Gastroesophageal sphincter (tissue), 4 donors: ENCODE data around the gene GZMH. TPM values are rescaled to one million over a fixed set of nuclear protein-coding genes. Genes with fewer than 3 reads are reported as not detected.

ENCODE experiments used
- ATAC-seq: fragments of 150-250 bp; one replicate; pipeline ENCODE4 v1.9.1; 2016; ENCODE audit warnings: mild to moderate bottlenecking, moderate library complexity
- H3K27ac ChIP-seq, 4 donors: fragments of 200-600 bp; sonication (generic) in 3 of 4; 1 replicate in 3 of 4; 2 replicates in 1 of 4; pipeline ENCODE4 v1.5.1; 2016 to 2019
- H3K27me3 ChIP-seq: fragments of 200-600 bp; sonication (generic); one replicate; pipeline ENCODE4 v1.5.1; 2019
- H3K36me3 ChIP-seq, 2 donors: fragments of 200-600 bp; sonication (generic); one replicate each; pipeline ENCODE4 v1.5.1; 2019; ENCODE audit warnings: control low read depth in 1 of 2
- H3K4me1 ChIP-seq, 3 donors: fragments of 200-600 bp; sonication (generic); 1 replicate in 2 of 3; 2 replicates in 1 of 3; pipeline ENCODE4 v1.5.1; 2016 to 2019; ENCODE audit warnings: control low read depth in 2 of 3
- H3K4me3 ChIP-seq, 2 donors: fragments of 200-600 bp; sonication (generic); one replicate each; pipeline ENCODE4 v1.5.1; 2019; ENCODE audit warnings: mild to moderate bottlenecking in 1 of 2, moderate library complexity in 1 of 2
- H3K9me3 ChIP-seq, 3 donors: fragments of 200-600 bp; sonication (generic); one replicate each; pipeline ENCODE4 v1.5.1; 2017 to 2019; ENCODE audit warnings: control low read depth in 2 of 3
- CTCF ChIP-seq, 4 experiments: fragments of 200-600 bp in 2 of 4; fragments of 450-650 bp in 2 of 4; sonication (generic) in 1 of 4; IDR thresholded peaks; one replicate each; pipeline ENCODE4 v1.5.1; 2017 to 2019; ENCODE audit warnings: antibody characterized with exemption in 4 of 4, mild to moderate bottlenecking in 2 of 4, moderate library complexity in 2 of 4
- EP300 ChIP-seq: sonication (generic); formaldehyde crosslinking; IDR thresholded peaks from one replicate; pipeline ENCODE4 v1.6.1; 2017; ENCODE audit warnings: antibody characterized with exemption, mild to moderate bottlenecking
- POLR2A ChIP-seq, 2 donors: fragments of 450-650 bp; IDR thresholded peaks; one replicate each; pipeline ENCODE4 v1.6.1; 2017; ENCODE audit warnings: antibody characterized with exemption in 2 of 2, mild to moderate bottlenecking in 2 of 2, moderate library complexity in 1 of 2
- POLR2AphosphoS5 ChIP-seq: sonication (generic); formaldehyde crosslinking; IDR thresholded peaks from one replicate; pipeline ENCODE4 v1.6.1; 2017; ENCODE audit warnings: antibody characterized with exemption
- WGBS, 2 donors: methylation state at CpG; one replicate each; pipeline ENCODE4 v1.1.5; 2018; ENCODE audit warnings: low coverage in 1 of 2; 5-methylcytosine and 5-hydroxymethylcytosine counted together
- total RNA-seq, 4 donors: library from RNA; depleted of rRNA; stranded (reverse); fragments of >200 nt; gene quantifications; one replicate each; pipeline ENCODE4 v1.1.0, GENCODE V29; 2016

The GZMH gene
- total RNA-seq, 4 donors from 2014 or later, result 0.81 TPM; not detected in 3

DNA sequence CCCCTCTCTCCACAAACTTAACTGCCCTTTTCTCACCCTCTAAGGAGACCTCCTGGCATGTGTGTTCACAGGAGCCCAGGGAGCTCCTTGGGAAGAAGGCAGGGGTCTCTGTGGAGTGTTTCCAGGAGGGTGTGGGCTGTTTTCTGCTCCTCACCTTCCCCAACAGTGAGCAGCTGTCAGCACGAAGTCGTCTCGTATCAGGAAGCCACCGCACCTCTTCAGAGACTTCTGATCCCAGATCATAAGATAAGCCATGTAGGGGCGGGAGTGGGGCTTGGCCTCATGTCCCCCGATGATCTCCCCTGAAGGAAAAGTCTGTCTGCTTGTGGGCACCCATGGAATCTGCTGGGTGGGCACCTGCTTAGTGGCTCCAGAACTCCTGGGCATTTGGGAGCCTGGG, 23.3 kb upstream of the GZMH start:
- Histone ChIP-seq H3K27me3 (no peaks in the 10 kb centered on the region), H3K4me3 (no peak overlapping the region), H3K4me1 (no peaks in the 10 kb centered on the region), H3K27ac (no peak overlapping the region), H3K9me3 (no peaks in the 10 kb centered on the region), H3K36me3 (no peaks in the 10 kb centered on the region)
- 72% methylated on average over 5 of the region's 6 CpGs; no CpG with 5 or more reads in 1 of the 2 donors for WGBS, 2 donors
- ATAC-seq, result no peak
- no peak for TF ChIP-seq POLR2A (IDR thresholded peaks at IDR 0.05)
- TF ChIP-seq POLR2AphosphoS5, result no peak
- no peak for TF ChIP-seq CTCF (IDR thresholded peaks at IDR 0.05)
- TF ChIP-seq EP300, result no peak

- no peak for ATAC-seq
- no peak overlapping the region for H3K27ac ChIP-seq
- no peaks in the 10 kb centered on the region for H3K4me1 ChIP-seq
- WGBS, 2 donors, result 40 to 62% methylated on average over 1 to 4 of the region's 4 CpGs
- no peaks in the 10 kb centered on the region for H3K36me3 ChIP-seq
- no peaks in the 10 kb centered on the region for H3K9me3 ChIP-seq
- TF ChIP-seq EP300, result no peak
- TF ChIP-seq POLR2A (IDR thresholded peaks at IDR 0.05), result no peak
- TF ChIP-seq CTCF (IDR thresholded peaks at IDR 0.05), result no peak
- no peak for TF ChIP-seq POLR2AphosphoS5
- H3K4me3 ChIP-seq, result no peak overlapping the region
- H3K27me3 ChIP-seq, result no peaks in the 10 kb centered on the region
Measured at GRCh38 chr14:24632336-24632735, 22.9 kb upstream of the GZMH start.

DNA sequence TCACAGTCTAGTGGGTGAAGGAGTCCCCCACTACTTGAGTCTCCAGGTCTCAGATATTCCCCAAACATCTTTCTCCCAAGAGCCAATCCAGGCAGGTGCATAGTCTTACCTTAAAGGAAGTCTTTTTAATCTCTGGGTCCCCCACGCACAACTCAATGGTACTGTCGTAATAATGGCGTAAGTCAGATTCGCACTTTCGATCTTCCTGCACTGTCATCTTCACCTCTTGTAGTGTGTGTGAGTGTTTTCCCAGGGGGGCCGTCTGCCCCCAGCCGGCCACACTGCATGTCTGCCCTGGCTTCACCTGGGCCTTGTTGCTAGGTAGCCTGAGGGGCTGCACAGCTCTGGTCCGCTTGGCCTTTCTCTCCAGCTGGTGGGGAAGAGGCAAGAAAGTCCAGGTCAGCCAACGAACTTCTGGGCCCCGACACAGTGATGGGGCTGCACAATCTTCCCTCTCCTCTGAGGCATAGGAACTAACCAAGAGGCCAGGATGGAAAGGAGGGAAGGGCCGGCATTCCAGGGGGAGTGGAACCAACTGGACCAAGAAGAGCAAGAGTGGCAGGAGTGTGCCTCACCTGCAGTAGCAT, 22.4 kb upstream of the GZMH start:
- ATAC-seq, result no peak
- Histone ChIP-seq H3K36me3 (no peaks in the 10 kb centered on the region), H3K27ac (no peak overlapping the region), H3K9me3 (no peaks in the 10 kb centered on the region), H3K4me1 (no peaks in the 10 kb centered on the region), H3K27me3 (no peaks in the 10 kb centered on the region), H3K4me3 (no peak overlapping the region)
- TF ChIP-seq EP300 (no peak), POLR2AphosphoS5 (no peak), POLR2A (IDR thresholded peaks at IDR 0.05) (no peak), CTCF (IDR thresholded peaks at IDR 0.05) (no peak)
- WGBS, 2 donors, result 96% methylated on average over 3 to 5 of the region's 11 CpGs

- H3K9me3 ChIP-seq, result no peaks in the 10 kb centered on the region
- no peak overlapping the region for H3K27ac ChIP-seq
- no peaks in the 10 kb centered on the region for H3K27me3 ChIP-seq
- TF ChIP-seq POLR2AphosphoS5 (no peak), CTCF (IDR thresholded peaks at IDR 0.05) (no peak), POLR2A (IDR thresholded peaks at IDR 0.05) (no peak), EP300 (no peak)
- no peaks in the 10 kb centered on the region for H3K36me3 ChIP-seq
- no peak overlapping the region for H3K4me3 ChIP-seq
- no peaks in the 10 kb centered on the region for H3K4me1 ChIP-seq
- ATAC-seq, result no peak
- WGBS, 2 donors, result 49 to 59% methylated on average over 3 to 6 of the region's 10 CpGs
Measured at GRCh38 chr14:24630872-24631477, 21.5 kb upstream of the GZMH start.
